Peyer's patch (tissue), 4 donors: ENCODE data around the gene ARHGAP27. TPM values are rescaled to one million over a fixed set of nuclear protein-coding genes. Genes with fewer than 3 reads are reported as not detected.

Experiments
- DNase-seq, 3 donors: peaks; one replicate each; pipeline ENCODE4 v3.0.0-alpha.2; 2017 to 2019
- H3K27ac ChIP-seq, 4 donors: fragments of 200-600 bp; sonication (generic); one replicate each; pipeline ENCODE4 v1.5.1; 2016 to 2019
- H3K27me3 ChIP-seq, 2 donors: fragments of 200-600 bp; sonication (generic); one replicate each; pipeline ENCODE4 v1.5.1; 2019
- H3K36me3 ChIP-seq, 3 donors: fragments of 200-600 bp; sonication (generic); one replicate each; pipeline ENCODE4 v1.5.1; 2016 to 2019
- H3K4me1 ChIP-seq, 4 donors: fragments of 200-600 bp; sonication (generic); one replicate each; pipeline ENCODE4 v1.5.1; 2016 to 2019
- H3K4me3 ChIP-seq, 4 donors: fragments of 200-600 bp; sonication (generic); 1 replicate in 3 of 4; 2 replicates in 1 of 4; pipeline ENCODE4 v1.5.1; 2016 to 2019; ENCODE audit warnings: mild to moderate bottlenecking in 1 of 4
- H3K9me3 ChIP-seq, 4 donors: fragments of 200-600 bp; sonication (generic); one replicate each; pipeline ENCODE4 v1.5.1; 2016 to 2019; ENCODE audit warnings: mild to moderate bottlenecking in 1 of 4
- CTCF ChIP-seq, 6 experiments: fragments of 450-650 bp in 4 of 6; fragments of 200-600 bp in 2 of 6; sonication (generic) in 1 of 6; IDR thresholded peaks; one replicate each; pipeline ENCODE4 v1.5.1; 2017 to 2019; ENCODE audit warnings: antibody characterized with exemption in 6 of 6, mild to moderate bottlenecking in 3 of 6, moderate library complexity in 1 of 6
- POLR2A ChIP-seq, 2 donors: fragments of 450-650 bp; IDR thresholded peaks; one replicate each; pipeline ENCODE4 v1.5.1; 2017; ENCODE audit warnings: antibody characterized with exemption in 2 of 2, mild to moderate bottlenecking in 2 of 2, moderate library complexity in 2 of 2
- total RNA-seq, 4 donors: library from RNA; depleted of rRNA; stranded (reverse); fragments of >200 nt; gene quantifications; one replicate each; pipeline ENCODE4 v1.1.0, GENCODE V29; 2016

ARHGAP27 gene
- total RNA-seq, 4 donors from 2014 or later, result 112 to 385 (median 258) TPM

GRCh38 chr17:45428931-45429338, 3.7 kb downstream of the ARHGAP27 start:
- H3K4me3 ChIP-seq, result peak overlapping the region in 3 of 4 donors; percentile 14 to 33 (median 27)
- no peaks in the 10 kb centered on the region for H3K9me3 ChIP-seq
- no peaks in the 10 kb centered on the region for H3K27me3 ChIP-seq
- DNase-seq, result peak in 1 of 3 donors; percentile 51
- no peaks in the 10 kb centered on the region for H3K36me3 ChIP-seq
- no peak for TF ChIP-seq POLR2A (IDR thresholded peaks at IDR 0.05)
- no peak for TF ChIP-seq CTCF (IDR thresholded peaks at IDR 0.05)
- H3K27ac ChIP-seq, result peak overlapping the region; percentile 4 to 77 (median 16)
- H3K4me1 ChIP-seq, result peaks cover 4 to 63% (median 17%) of the 10 kb centered on the region in 4 donors

DNA sequence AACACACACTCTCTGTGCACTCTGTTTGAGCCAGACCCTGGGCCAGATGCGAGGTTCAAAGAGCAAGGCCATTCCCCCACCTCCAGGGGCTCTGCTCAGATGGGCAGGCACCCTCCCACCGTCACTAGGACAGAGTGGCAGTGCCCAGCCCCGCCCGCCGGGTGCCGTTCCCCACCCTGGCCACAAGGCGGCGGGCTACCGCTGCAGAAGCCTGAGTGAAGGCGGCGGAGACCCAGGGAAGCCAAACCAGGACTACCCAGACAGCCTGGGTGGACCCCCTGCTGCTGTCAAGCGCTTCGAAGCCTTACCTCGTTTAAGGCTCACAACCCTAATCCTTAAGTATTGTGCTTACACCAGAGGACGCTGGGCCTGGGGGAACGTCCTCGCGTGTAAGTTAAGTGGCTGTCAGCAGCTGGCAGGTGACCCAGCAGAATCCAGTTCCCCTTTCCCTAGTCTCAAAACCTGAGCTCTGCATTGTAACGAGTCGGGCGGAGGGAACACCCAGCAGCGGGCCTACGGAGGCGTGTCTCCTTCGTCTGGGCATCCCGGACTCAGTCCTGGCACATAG, 4.5 kb downstream of the ARHGAP27 start:
- TF ChIP-seq CTCF (IDR thresholded peaks at IDR 0.05), result peak; percentile 93 to 99 (median 97)
- TF ChIP-seq POLR2A (IDR thresholded peaks at IDR 0.05), result no peak
- H3K4me3 ChIP-seq, result peak overlapping the region in 3 of 4 donors; percentile 4 to 33 (median 10)
- peak; percentile 78 to 90 (median 89) for DNase-seq
- H3K9me3 ChIP-seq, result no peaks in the 10 kb centered on the region
- H3K4me1 ChIP-seq, result peaks cover 4 to 63% (median 17%) of the 10 kb centered on the region in 4 donors
- peak overlapping the region; percentile 4 to 77 (median 23) for H3K27ac ChIP-seq
- no peaks in the 10 kb centered on the region for H3K36me3 ChIP-seq
- no peaks in the 10 kb centered on the region for H3K27me3 ChIP-seq

DNA sequence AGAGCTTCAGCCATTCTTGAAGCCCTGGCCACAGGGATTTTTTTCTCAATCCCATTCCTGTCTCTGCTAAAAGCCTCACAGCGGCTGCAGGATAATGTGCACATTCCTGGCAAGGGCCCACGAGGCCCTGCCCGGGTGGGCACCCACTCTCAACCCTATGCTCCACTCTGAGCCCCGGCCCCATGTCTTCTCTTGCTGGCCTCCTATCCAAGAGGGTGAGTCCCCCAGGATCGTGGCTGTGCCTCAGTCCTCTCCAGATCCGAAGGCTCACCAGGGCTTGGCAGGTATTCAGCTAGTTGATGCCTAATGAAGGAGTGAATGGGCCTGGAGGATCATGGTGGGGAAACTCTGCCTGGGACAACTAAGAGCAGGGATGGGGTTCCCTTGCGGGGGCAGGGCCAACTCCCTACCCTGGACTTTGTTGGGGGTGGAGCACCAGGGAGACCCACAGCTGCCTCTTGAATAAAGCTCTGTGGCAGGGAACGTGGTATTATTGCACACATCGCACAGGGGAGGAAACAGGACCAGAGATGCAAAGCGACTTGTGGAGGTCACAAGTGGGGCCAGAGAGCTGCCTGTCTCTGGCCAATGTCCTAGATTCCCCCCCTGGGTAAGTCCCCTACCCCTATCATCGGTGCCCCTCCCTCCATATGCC, 5.4 kb downstream of the ARHGAP27 start:
- H3K27me3 ChIP-seq, result no peaks in the 10 kb centered on the region
- no peak for DNase-seq
- H3K9me3 ChIP-seq, result no peaks in the 10 kb centered on the region
- H3K4me1 ChIP-seq, result peaks cover 4 to 57% (median 11%) of the 10 kb centered on the region in 4 donors
- peak overlapping the region in 1 of 4 donors; percentile 77 for H3K27ac ChIP-seq
- no peak for TF ChIP-seq CTCF (IDR thresholded peaks at IDR 0.05)
- no peak for TF ChIP-seq POLR2A (IDR thresholded peaks at IDR 0.05)
- no peak overlapping the region for H3K4me3 ChIP-seq
- no peaks in the 10 kb centered on the region for H3K36me3 ChIP-seq

- no peak for DNase-seq
- Histone ChIP-seq H3K27me3 (no peaks in the 10 kb centered on the region), H3K4me1 (peaks cover 4 to 60% (median 9%) of the 10 kb centered on the region in 4 donors), H3K4me3 (no peak overlapping the region), H3K27ac (peak overlapping the region in 1 of 4 donors; percentile 94), H3K36me3 (no peaks in the 10 kb centered on the region), H3K9me3 (no peaks in the 10 kb centered on the region)
- TF ChIP-seq CTCF (IDR thresholded peaks at IDR 0.05) (no peak), POLR2A (IDR thresholded peaks at IDR 0.05) (no peak)
These were observed 6.1 kb downstream of the ARHGAP27 start for GRCh38 chr17:45426561-45426960.

- no peak for DNase-seq
- H3K36me3 ChIP-seq, result no peaks in the 10 kb centered on the region
- no peak overlapping the region for H3K4me3 ChIP-seq
- no peaks in the 10 kb centered on the region for H3K9me3 ChIP-seq
- peak overlapping the region in 2 of 4 donors; percentile 50 to 94 for H3K27ac ChIP-seq
- H3K4me1 ChIP-seq, result peaks cover 4 to 56% (median 9%) of the 10 kb centered on the region in 4 donors
- TF ChIP-seq POLR2A (IDR thresholded peaks at IDR 0.05), result no peak
- TF ChIP-seq CTCF (IDR thresholded peaks at IDR 0.05), result no peak
- H3K27me3 ChIP-seq, result no peaks in the 10 kb centered on the region
These were observed 6.7 kb downstream of the ARHGAP27 start for GRCh38 chr17:45425984-45426413.
